Stimulated activated CD8-positive, alpha-beta memory T cell treated with anti-CD3 and anti-CD28 coated beads, Interleukin-7, amount 100 ng/mL, for 1 hour (primary cell): ENCODE results near the gene ZNF292.
A peak's percentile ranks its signal among the peaks of the same experiment; 100 is the strongest.
"Not testable (repeated sequence)": the region's sequence is repeated elsewhere in the genome, so short reads cannot be mapped to it uniquely, and the experiment has no call there.

Source experiments
- DNase-seq, 2 donors: peaks; one replicate each; pipeline ENCODE4 v3.0.0-alpha.2; 2020; ENCODE audit warnings: low read depth in 2 of 2

ZNF292 gene

GRCh38 chr6:87154993-87155841 is at the start of gene ZNF292:
Gene ZNF292 (plus strand): TSS chr6:87155565. CDS start chr6:87155592, 27 bp downstream.
- peak; percentile 83 to 87 for DNase-seq

- DNase-seq, result no peak
These were observed 49.5 kb upstream of the ZNF292 start for GRCh38 chr6:87105823-87106222.

- no peak for DNase-seq
These were observed 44.7 kb upstream of the ZNF292 start for GRCh38 chr6:87110636-87111035.

- no peak for DNase-seq
These were observed 39.8 kb upstream of the ZNF292 start for GRCh38 chr6:87115402-87116135.

GRCh38 chr6:87116922-87117321 is 38.4 kb upstream of the ZNF292 start:
- no peak for DNase-seq

GRCh38 chr6:87118054-87118453 is 37.3 kb upstream of the ZNF292 start:
- no peak for DNase-seq

GRCh38 chr6:87122477-87122876 is 32.9 kb upstream of the ZNF292 start:
- no peak for DNase-seq

- no peak for DNase-seq
These were observed 31.3 kb upstream of the ZNF292 start for GRCh38 chr6:87124074-87124473.

- no peak for DNase-seq
These were observed 28.9 kb upstream of the ZNF292 start for GRCh38 chr6:87126501-87126900.

- no peak for DNase-seq
These were observed 27.6 kb upstream of the ZNF292 start for GRCh38 chr6:87127737-87128136.

GRCh38 chr6:87136963-87137362 is 18.4 kb upstream of the ZNF292 start:
- no peak for DNase-seq

- no peak for DNase-seq
These were observed 16.1 kb upstream of the ZNF292 start for GRCh38 chr6:87139236-87139635.

- not testable (repeated sequence) for DNase-seq
These were observed 15.4 kb upstream of the ZNF292 start for GRCh38 chr6:87139927-87140326.

- DNase-seq, result no peak
These were observed 9.0 kb upstream of the ZNF292 start for GRCh38 chr6:87146363-87146762.

- no peak for DNase-seq
These were observed 5.0 kb upstream of the ZNF292 start for GRCh38 chr6:87150406-87150805.

GRCh38 chr6:87151471-87151780 is 3.9 kb upstream of the ZNF292 start:
- DNase-seq, result no peak

GRCh38 chr6:87151781-87152525 is 3.4 kb upstream of the ZNF292 start:
- DNase-seq, result peak; percentile 36 to 38

- DNase-seq, result no peak
These were observed 2.8 kb upstream of the ZNF292 start for GRCh38 chr6:87152526-87152955.

- no peak for DNase-seq
These were observed 748 bp upstream of the ZNF292 start for GRCh38 chr6:87154641-87154992.

- no peak for DNase-seq
These were observed 764 bp downstream of the ZNF292 start for GRCh38 chr6:87155842-87156815.

GRCh38 chr6:87157596-87157995 is 2.2 kb downstream of the ZNF292 start:
- not testable (repeated sequence) for DNase-seq
